Large intestine (tissue), 3 donors: ENCODE measurements around the gene KDM7A. TPM values are rescaled to one million over a fixed set of nuclear protein-coding genes. Genes with fewer than 3 reads are reported as not detected.
"Not testable (repeated sequence)": the region's sequence is repeated elsewhere in the genome, so short reads cannot be mapped to it uniquely, and the experiment has no call there.

Experiments
- DNase-seq, 2 donors: peaks; one replicate each; pipeline versions ENCODE4 v3.0.0 to v3.0.0-alpha.2; 2013
- H3K27ac ChIP-seq: one replicate; pipeline ENCODE4 v1.5.1; 2013; ENCODE audit warnings: low read length
- H3K27me3 ChIP-seq: 2 replicates; pipeline ENCODE4 v1.6.1; 2013; ENCODE audit warnings: low read length; ENCODE audit not compliant: control insufficient read depth, insufficient read depth
- H3K36me3 ChIP-seq: 2 replicates; pipeline ENCODE4 v1.6.1; 2013; ENCODE audit warnings: low read length; ENCODE audit not compliant: control insufficient read depth, insufficient read depth
- H3K4me1 ChIP-seq: one replicate; pipeline ENCODE4 v1.6.1; 2013; ENCODE audit warnings: low read length; ENCODE audit not compliant: control insufficient read depth, insufficient read depth
- H3K4me3 ChIP-seq: one replicate; pipeline ENCODE4 v1.5.1; 2013; ENCODE audit warnings: low read length
- H3K9me3 ChIP-seq: one replicate; pipeline ENCODE4 v1.6.1; 2013; ENCODE audit warnings: mild to moderate bottlenecking, low read depth, low read length, moderate library complexity; ENCODE audit not compliant: control insufficient read depth
- WGBS: methylation state at CpG from one replicate; pipeline ENCODE4 v1.1.5; 2013; ENCODE audit warnings: low lambda C conversion rate; ENCODE audit not compliant: insufficient coverage; 5-methylcytosine and 5-hydroxymethylcytosine counted together
- polyA plus RNA-seq: library from polyadenylated mRNA; unstranded; fragments of 120-200 nt; gene quantifications from one replicate; pipeline ENCODE4 v1.2.1, GENCODE V29; 2013

KDM7A gene
- polyA plus RNA-seq, 1 donor = 17.3 TPM

GRCh38 chr7:140215281-140215680 is 38.5 kb upstream of the KDM7A start:
- WGBS = no CpG with 5 or more reads among the region's 3 CpGs
- Histone ChIP-seq H3K27me3 (no peaks in the 10 kb centered on the region), H3K36me3 (no peaks in the 10 kb centered on the region), H3K27ac (no peak overlapping the region), H3K9me3 (no peaks in the 10 kb centered on the region), H3K4me3 (no peak overlapping the region), H3K4me1 (no peaks in the 10 kb centered on the region)
- no peak for DNase-seq

GRCh38 chr7:140214075-140214684 is 37.4 kb upstream of the KDM7A start:
- H3K4me1 ChIP-seq = no peaks in the 10 kb centered on the region
- no peaks in the 10 kb centered on the region for H3K36me3 ChIP-seq
- H3K9me3 ChIP-seq = no peaks in the 10 kb centered on the region
- DNase-seq = no peak
- no peak overlapping the region for H3K27ac ChIP-seq
- no peaks in the 10 kb centered on the region for H3K27me3 ChIP-seq
- no CpG with 5 or more reads among the region's 3 CpGs for WGBS
- no peak overlapping the region for H3K4me3 ChIP-seq

GRCh38 chr7:140213684-140214074 is 36.9 kb upstream of the KDM7A start:
- H3K4me3 ChIP-seq = no peak overlapping the region
- H3K9me3 ChIP-seq = no peaks in the 10 kb centered on the region
- H3K27me3 ChIP-seq = no peaks in the 10 kb centered on the region
- H3K4me1 ChIP-seq = no peaks in the 10 kb centered on the region
- no peak overlapping the region for H3K27ac ChIP-seq
- no peak for DNase-seq
- no peaks in the 10 kb centered on the region for H3K36me3 ChIP-seq
- no CpG with 5 or more reads among the region's 3 CpGs for WGBS

- Histone ChIP-seq H3K4me3 (no peak overlapping the region), H3K27ac (no peak overlapping the region), H3K27me3 (no peaks in the 10 kb centered on the region), H3K36me3 (no peaks in the 10 kb centered on the region), H3K4me1 (no peaks in the 10 kb centered on the region), H3K9me3 (no peaks in the 10 kb centered on the region)
- no CpG with 5 or more reads among the region's 10 CpGs for WGBS
- peak in 1 of 2 donors; percentile 66 for DNase-seq
Measured at GRCh38 chr7:140212100-140212881, 35.5 kb upstream of the KDM7A start.

DNA sequence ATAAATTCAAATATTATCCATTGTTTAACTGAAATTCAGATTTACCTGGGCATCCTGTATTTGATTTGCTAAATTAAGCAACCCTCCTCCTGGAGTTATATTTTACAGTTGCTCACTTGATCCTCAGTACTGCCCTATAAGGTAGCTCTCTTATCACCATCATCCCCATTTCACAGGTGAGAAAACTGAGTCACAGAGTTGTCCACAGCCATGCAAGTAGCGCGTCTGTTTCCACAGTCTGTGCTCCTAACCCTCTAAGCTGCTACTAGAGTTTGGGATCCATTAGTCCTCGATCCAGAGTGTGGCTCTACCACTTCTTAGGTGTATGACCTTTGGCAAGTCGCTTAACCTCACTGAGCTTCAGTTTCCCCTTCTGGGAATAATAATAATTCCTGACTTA is 34.9 kb upstream of the KDM7A start:
- DNase-seq = no peak
- no peaks in the 10 kb centered on the region for H3K9me3 ChIP-seq
- no peak overlapping the region for H3K4me3 ChIP-seq
- WGBS = no CpG with 5 or more reads among the region's 4 CpGs
- no peaks in the 10 kb centered on the region for H3K27me3 ChIP-seq
- H3K4me1 ChIP-seq = no peaks in the 10 kb centered on the region
- no peak overlapping the region for H3K27ac ChIP-seq
- no peaks in the 10 kb centered on the region for H3K36me3 ChIP-seq

DNA sequence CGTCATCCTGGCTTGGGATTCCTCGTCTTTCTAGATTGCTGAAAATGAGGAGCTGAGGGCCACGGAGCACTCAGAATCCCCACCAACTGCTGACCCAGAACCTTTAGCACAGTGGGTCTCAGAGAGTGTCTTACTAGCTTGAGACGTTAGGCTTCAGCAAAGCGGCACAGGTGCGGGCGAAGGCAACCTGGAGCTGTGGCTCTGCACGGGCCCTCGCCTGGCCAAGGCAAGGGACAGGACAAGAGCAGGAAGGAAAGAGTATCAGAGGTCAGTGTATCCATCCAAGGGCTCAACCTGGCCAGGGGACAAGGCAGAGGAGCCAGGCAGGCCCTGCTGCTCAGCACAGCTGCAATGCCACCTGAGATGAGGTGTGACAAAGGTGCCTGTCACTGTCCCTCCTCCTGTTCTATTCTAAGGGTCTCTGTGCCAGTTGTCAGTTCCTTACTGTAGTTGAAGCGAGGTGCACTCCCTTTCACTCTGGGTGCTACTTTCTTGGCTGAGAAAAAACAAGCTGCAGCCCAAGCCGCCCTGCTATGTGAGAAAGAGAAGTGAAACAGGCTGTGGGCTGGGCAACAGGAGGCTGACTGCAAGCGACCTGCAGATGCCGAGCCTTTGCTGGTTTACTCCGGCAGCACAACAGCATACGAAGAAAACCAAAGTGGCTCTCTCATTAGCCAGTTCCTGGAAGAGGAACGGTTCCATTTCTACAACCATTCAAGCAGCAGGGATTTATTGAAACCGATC is 33.3 kb upstream of the KDM7A start:
- WGBS = no CpG with 5 or more reads among the region's 17 CpGs

GRCh38 chr7:140206616-140207389 is 30.0 kb upstream of the KDM7A start:
- Histone ChIP-seq H3K4me1 (no peaks in the 10 kb centered on the region), H3K4me3 (no peak overlapping the region), H3K27me3 (no peaks in the 10 kb centered on the region), H3K9me3 (no peaks in the 10 kb centered on the region), H3K27ac (no peak overlapping the region), H3K36me3 (no peaks in the 10 kb centered on the region)
- DNase-seq = no peak
- WGBS = 100% methylated on average over 1 of the region's 4 CpGs

More for the DNA sequence above, 33.3 kb upstream of the KDM7A start:
- Histone ChIP-seq H3K9me3 (no peaks in the 10 kb centered on the region), H3K27me3 (no peaks in the 10 kb centered on the region), H3K27ac (no peak overlapping the region), H3K4me3 (no peak overlapping the region), H3K4me1 (no peaks in the 10 kb centered on the region), H3K36me3 (no peaks in the 10 kb centered on the region)
- DNase-seq = no peak

DNA sequence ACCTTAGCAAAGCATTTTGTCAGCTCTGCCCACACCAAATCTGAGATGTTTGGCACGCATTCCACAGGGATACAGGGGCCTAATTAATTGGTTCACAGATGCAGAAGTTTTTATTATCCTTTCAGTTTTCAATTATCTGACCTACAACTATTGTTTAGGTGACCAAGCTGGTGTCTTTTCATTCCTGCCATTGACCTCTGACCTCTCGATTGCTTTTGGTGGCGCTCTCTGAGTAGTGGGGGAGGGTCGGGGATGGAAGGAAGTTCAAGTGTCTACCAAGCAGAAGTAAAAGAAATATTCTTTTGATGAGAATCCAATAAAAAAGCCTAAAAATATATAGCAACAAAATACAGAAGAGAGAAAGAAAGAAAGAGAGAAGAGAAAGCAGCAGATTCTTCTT is 28.8 kb upstream of the KDM7A start:
- Histone ChIP-seq H3K4me3 (no peak overlapping the region), H3K27ac (no peak overlapping the region), H3K4me1 (no peaks in the 10 kb centered on the region), H3K27me3 (no peaks in the 10 kb centered on the region), H3K9me3 (no peaks in the 10 kb centered on the region), H3K36me3 (no peaks in the 10 kb centered on the region)
- WGBS = no CpG with 5 or more reads among the region's 4 CpGs
- no peak for DNase-seq

DNA sequence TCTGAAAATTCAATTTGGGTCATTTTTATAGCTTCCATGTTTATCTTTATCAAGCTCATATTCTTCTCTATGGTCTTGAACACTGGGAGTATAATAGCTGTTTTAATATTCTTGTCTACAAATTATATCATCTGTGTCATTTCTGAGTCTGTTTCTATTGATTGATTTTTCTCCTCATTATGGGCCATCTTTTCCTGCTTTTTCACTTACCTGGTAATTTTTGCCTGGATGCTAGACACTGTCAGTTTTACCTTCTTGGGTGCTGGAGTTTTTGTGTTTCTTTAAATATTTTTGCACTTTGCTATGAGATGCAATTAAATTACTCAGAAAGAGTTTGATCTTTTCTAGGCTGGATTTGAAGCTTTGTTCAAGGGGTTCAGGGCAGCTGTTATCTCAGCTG is 26.8 kb upstream of the KDM7A start:
- DNase-seq = no peak
- H3K4me1 ChIP-seq = no peaks in the 10 kb centered on the region

GRCh38 chr7:140202942-140203341 is 26.2 kb upstream of the KDM7A start:
- no CpG with 5 or more reads among the region's 6 CpGs for WGBS

More for the DNA sequence above, 26.8 kb upstream of the KDM7A start:
- Histone ChIP-seq H3K4me3 (no peak overlapping the region), H3K27ac (no peak overlapping the region), H3K9me3 (no peaks in the 10 kb centered on the region), H3K27me3 (no peaks in the 10 kb centered on the region), H3K36me3 (no peaks in the 10 kb centered on the region)

More at GRCh38 chr7:140202942-140203341, 26.2 kb upstream of the KDM7A start:
- not testable (repeated sequence) for H3K4me3 ChIP-seq, H3K27ac ChIP-seq, H3K36me3 ChIP-seq, DNase-seq, H3K9me3 ChIP-seq, H3K4me1 ChIP-seq, H3K27me3 ChIP-seq
